Retinal pigment epithelial cell (primary cell): ENCODE measurements around the gene TPRX1.
A peak's percentile ranks its signal among the peaks of the same experiment; 100 is the strongest.
"Not testable (repeated sequence)": the region's sequence is repeated elsewhere in the genome, so short reads cannot be mapped to it uniquely, and the experiment has no call there.

Experiments used
- DNase-seq: peaks from one replicate; pipeline ENCODE4 v3.0.0-alpha.2; 2010; ENCODE audit warnings: low read depth
- H3K4me3 ChIP-seq: 2 replicates; pipeline ENCODE4 v1.5.1; 2011; ENCODE audit warnings: mild to moderate bottlenecking, low read length, control low read depth, moderate library complexity
- TF ChIP-seq, protein P1 (sequence below): conservative IDR thresholded peaks from 2 replicates; pipeline ENCODE4 v1.5.1; 2011; ENCODE audit warnings: low read depth, low read length, control low read depth, inconsistent platforms

The TPRX1 gene

DNA sequence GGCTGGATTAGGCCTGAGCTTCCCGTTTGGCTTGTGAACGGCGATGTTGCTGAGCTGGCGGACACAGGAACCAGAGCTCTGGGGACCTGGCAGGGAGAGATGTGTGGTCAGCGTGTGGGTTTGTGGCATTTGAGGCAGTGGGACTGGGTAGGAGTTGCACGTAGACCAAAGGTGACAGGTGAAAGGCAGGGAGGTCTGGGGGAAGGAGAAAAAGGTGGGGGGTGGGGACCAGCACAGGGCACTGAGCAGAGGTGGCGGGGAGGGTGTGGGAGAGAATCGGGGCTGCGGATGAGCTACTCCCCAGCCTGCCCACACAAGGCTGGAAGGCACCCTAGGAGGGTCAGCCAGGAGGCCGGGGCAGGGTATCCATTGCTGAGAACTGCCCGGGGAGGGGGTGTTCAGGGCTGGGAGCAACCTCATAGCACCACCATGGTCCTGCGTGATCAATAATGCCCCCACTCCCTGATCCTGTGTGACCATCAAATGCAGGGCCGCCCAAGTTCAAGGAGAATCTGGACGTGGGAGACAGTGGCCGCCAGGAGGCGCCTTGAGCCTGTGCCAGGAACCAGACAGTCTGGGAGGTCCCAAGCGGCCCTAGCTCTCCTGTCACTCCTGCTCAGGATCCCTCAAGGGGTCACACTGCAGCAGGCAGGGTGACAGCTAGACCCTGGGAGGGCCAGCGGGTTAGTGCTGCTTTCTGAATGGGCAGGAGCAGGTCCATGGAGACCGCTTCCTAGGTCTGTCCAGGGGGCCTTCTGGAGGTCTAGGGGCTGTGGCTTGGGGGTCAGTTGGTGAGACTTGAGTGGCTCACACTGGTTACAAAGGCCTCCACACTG is 38.6 kb downstream of the TPRX1 start:
- DNase-seq = no peak
- TF ChIP-seq, protein P1, sequence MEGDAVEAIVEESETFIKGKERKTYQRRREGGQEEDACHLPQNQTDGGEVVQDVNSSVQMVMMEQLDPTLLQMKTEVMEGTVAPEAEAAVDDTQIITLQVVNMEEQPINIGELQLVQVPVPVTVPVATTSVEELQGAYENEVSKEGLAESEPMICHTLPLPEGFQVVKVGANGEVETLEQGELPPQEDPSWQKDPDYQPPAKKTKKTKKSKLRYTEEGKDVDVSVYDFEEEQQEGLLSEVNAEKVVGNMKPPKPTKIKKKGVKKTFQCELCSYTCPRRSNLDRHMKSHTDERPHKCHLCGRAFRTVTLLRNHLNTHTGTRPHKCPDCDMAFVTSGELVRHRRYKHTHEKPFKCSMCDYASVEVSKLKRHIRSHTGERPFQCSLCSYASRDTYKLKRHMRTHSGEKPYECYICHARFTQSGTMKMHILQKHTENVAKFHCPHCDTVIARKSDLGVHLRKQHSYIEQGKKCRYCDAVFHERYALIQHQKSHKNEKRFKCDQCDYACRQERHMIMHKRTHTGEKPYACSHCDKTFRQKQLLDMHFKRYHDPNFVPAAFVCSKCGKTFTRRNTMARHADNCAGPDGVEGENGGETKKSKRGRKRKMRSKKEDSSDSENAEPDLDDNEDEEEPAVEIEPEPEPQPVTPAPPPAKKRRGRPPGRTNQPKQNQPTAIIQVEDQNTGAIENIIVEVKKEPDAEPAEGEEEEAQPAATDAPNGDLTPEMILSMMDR = peak; percentile 92

DNA sequence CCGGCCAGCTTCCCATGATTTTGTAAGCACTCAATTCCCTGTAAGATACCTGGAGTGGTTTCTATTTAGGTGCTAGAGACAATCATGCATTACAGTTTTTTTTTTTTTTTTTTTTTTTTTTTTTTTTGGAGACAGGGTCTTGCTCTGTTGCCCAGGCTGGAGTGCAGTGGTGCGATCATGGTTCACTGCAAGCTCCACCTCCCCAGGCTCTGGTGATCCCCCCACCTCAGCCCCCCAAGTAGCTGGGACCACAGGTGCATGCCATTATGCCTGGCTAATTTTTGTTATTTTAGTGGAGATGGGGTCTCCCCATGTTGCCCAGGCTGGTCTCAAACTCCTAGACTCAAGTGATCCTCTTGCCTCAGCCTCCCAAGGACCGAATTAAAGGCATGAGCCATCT is 39.6 kb downstream of the TPRX1 start:
- H3K4me3 ChIP-seq, DNase-seq: not testable (repeated sequence)

More for the DNA sequence above, 38.6 kb downstream of the TPRX1 start:
- no peak overlapping the region for H3K4me3 ChIP-seq

DNA sequence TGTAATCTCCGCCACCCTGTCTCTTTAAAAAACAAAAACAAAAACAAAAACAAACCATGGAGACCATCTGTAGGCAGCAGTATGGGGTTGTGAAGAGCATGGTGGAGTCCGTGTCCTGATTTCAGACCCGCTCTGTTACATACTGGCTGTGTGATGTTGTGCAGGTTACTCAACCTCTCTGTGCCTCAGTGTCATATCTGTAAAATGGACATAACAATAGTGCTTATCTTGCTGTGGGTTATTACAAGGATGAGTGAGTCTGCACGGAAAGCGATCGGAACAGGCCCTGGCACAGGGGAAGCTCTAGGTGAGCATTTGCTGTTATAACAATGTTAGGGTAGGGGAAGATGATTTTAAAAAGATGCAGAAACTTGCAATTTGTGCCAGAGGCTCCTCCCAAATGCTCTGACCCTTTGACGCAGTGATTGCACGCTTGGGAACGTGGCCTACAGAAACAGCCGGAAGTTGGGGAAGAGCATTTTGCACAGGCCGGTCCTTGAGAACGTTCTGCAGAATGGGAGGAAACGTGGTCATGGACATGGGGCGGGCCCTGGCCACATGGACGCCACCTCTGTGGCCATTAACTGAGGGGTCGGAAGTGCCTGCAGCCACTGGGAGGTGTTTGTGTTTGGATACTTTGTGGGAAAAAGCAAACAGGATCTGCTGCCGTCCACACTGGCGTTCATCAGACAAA is 41.6 kb downstream of the TPRX1 start:
- no peak for DNase-seq
- TF ChIP-seq, protein P1 = no peak
- no peak overlapping the region for H3K4me3 ChIP-seq

DNA sequence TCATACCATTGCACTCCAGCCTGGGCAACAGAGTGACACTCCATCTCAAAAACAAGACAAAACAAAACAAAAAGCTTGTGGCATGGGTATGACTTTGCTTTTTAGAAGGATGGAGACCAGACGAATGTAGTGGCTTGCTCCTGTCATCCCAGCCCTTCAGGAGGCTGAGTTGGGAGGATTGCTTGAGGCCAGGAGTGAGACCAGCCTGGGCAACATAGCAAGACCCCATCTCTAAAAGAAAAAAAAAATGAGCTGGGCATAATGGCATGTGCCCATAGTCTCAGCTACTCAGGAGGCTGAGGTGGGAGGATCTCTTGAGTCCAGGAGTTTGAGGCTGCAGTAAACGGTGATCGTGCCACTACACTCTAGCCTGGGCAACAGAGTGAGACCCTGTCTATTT is 42.2 kb downstream of the TPRX1 start:
- TF ChIP-seq, protein P1 = no peak
- DNase-seq = no peak
- H3K4me3 ChIP-seq = no peak overlapping the region

DNA sequence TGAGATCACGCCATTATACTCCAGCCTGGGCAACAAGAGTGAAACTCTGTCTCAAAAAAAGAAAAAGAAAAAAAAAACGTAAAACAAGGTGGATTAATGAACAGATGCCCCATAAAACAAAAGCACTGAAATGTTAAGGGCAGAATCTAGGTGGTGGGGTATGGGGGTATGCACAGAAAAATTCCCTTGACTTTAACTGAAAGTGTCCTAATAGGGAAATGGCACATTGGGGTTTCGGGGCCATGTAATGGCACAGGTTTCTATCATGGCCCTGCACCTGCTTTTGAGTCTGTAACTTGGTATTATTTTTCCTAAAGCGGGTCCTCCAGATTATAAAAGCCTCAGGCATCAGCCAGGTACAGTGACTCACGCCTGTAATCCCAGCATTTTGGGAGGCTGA is 42.8 kb downstream of the TPRX1 start:
- TF ChIP-seq, protein P1 = no peak
- H3K4me3 ChIP-seq = no peak overlapping the region
- no peak for DNase-seq

DNA sequence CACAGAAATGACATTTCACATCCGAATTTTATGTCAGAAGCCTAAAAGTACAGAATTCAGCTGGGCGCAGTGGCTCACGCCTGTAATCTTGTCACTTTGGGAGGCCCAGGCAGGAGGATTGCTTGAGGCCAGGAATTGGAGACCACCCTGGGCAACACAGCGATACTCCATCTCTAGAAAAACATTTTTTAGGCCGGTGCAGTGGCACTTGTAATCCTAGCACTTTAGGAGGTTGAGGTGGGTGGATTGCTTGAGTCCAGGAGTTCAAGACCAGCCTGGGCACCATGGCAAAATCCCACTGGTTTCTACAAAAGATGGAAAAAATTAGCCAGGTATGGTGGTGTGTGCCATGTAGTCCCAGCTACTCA is 43.7 kb downstream of the TPRX1 start:
- TF ChIP-seq, protein P1 = no peak
- DNase-seq = no peak
- H3K4me3 ChIP-seq = no peak overlapping the region

DNA sequence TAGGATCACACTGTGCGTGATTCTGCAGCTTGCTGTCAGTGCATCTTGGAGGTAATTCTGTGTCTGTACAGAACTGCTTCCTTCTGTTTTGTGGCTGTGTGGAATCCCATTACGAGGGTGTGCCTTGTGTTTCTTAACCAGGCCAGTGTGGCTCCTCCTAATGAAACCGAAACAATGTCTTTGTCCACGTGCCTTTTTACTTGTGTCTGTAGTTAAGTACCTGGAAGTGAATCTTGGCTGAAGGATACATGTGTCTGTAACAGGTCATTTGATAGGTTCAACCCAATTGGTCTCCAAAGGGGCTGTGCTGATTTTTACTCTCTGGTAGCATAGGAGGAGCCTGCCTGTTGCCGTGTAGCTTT is 45.9 kb downstream of the TPRX1 start:
- no peak for DNase-seq
- no peak overlapping the region for H3K4me3 ChIP-seq
- TF ChIP-seq, protein P1 = no peak
